ENCODE results near the gene PDXDC1. TPM values are rescaled to one million over a fixed set of nuclear protein-coding genes. Genes with fewer than 3 reads are reported as not detected.
A peak's percentile ranks its signal among the peaks of the same experiment; 100 is the strongest.
"Not testable (repeated sequence)": the region's sequence is repeated elsewhere in the genome, so short reads cannot be mapped to it uniquely, and the experiment has no call there.

Gene PDXDC1
- total RNA-seq, 1 donor from 2014 or later, result 107 TPM

- DNase-seq (ENCODE audit: low spot score), result not testable (repeated sequence)
These were observed 972 bp upstream of the PDXDC1 start for GRCh38 chr16:14973785-14974322.

DNA sequence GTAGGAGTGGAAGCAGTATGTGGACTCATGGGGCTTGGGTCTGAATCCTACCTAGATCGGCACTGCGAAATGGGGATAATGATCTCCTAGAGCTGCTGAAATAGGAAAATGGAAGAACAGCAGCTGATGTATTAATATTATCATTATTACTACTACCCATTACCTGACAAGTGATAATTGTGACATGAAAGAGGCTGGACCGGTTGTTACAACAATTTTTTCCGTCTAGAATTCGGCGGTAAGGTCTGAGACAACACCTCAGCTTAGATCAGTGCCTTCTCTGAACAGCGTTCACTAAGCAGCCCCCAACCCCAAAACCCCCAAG lies 533 bp upstream of the PDXDC1 start:
- peak; percentile 71 for DNase-seq (ENCODE audit: low spot score)

DNA sequence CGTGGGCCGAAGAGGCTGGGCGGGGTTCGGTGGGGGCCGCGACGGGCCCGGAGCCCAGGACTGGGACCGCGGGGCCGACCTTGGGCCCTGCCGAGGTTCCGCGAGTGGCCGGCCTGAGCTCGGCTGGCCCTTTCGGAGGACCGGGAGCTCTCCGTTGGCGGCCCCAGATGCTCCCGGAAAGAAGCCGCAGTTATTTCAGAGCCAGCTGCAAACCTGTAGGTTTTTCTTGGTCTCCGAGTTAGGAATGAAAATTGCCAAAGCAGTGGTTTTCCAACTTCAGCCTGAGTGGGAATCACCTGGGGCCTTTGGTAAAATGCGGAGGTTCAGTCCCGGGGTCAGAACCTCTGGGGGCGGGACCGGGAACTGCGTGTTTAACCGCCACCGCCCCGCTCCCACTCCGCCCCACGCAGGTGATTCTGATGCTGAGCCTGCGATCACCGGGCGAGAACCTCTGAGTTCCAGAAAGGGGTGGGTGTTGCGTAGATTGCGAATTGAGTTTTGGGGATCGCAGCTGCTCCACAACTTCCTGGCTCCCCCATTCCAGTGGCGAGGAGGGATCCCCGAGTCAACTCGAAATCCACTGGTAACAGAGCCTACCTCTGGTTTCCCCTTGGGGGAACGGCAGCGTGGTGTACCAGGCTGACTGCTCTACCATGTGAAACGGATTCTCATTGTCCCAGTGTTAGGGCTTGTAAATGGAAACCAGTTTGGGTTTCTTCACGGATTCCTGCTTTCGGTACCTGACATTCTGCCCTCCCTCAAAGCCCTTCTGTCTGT lies 780 bp downstream of the PDXDC1 start:
- peak; percentile 35 for DNase-seq (ENCODE audit: low spot score)

- not testable (repeated sequence) for DNase-seq (ENCODE audit: low spot score)
These were observed 2.3 kb downstream of the PDXDC1 start for GRCh38 chr16:14976971-14977736.

- DNase-seq (ENCODE audit: low spot score), result not testable (repeated sequence)
These were observed 3.5 kb downstream of the PDXDC1 start for GRCh38 chr16:14978281-14978680.

DNA sequence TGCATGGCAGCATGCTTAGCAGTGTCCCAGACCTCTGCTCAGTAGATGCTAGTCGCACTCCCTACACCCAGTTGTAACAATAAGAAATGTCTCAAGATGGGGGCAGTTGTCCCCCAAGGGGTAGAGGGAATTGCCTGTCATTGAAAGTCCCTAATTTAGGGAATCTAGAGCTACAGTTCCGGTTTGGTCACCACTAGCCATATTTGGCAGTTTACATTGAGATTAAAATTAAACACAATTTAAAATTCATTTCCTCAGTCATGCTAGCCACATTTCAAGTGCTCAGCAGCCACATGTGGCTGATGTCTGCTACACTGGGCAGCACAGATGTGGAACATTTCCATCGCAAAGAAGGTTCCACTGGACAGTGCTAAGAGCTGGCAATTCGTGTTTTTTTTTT lies 4.1 kb downstream of the PDXDC1 start:
- DNase-seq (ENCODE audit: low spot score), result not testable (repeated sequence)

DNA sequence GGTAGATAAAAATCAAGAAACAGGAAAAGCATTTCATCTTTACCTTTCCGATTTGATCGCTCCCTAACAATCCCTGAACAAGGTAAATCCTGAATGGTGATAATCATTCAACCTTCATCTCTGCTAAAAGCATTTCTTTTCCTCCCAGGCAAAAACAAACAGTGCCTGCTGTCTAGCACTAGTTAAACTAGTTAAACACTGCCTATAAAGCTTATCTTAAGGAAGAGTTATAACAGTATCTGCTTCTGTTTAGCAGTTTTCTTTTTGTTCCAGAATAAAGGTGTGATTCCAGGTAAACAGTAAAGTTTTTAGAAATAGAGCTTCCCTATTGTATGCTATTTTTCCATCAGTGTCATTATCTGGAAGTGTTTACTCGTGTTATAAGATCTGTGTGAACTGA lies 6.4 kb downstream of the PDXDC1 start:
- not testable (repeated sequence) for DNase-seq (ENCODE audit: low spot score)

GRCh38 chr16:14982521-14982920 lies 7.7 kb downstream of the PDXDC1 start:
- not testable (repeated sequence) for DNase-seq (ENCODE audit: low spot score)

DNA sequence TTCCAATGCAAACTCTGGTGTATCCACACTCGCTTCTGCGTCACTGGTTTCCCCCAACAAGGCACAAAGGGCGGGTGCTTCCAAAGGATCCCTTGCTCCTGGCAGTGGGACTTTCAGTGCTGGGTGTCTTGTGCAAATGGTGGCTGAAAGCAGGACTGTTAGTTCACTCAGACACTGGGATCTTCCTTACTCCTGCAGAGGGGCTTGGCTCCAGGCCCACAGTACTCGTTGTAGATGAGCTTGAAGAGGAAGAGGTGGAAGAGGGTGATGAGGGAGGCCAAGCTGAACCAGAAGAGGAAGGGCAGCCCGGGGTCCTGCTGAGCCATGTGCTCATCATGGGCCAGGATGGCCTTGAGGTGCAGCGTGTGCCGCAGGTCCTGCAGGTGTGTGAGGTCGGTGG lies 13.3 kb downstream of the PDXDC1 start:
- DNase-seq (ENCODE audit: low spot score), result not testable (repeated sequence)

DNA sequence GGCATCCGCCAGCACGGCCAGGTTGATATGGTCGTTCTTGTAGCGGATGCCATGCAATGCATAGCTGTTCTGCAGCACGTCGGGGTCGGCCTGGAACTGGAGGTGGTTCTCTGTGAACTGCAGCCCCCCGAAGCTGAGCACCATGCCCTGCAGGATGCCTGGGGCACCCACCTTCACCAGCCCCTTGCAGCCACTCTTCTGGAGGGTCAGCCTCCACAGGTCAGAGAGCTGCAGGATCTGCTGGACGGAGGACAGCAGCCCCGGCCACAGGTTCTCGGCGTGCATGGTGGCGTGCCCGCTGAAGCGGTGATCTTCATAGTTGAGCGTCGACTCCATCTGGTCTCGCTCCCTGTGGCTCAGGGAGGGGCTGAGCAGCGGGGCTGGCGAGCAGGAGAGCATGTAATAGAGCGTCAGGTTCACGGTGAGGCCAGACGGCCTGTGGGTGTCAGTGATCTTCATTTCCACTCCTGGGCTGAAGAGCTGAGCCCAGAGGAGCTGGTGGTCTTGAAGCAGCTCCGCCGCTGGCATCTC lies 13.9 kb downstream of the PDXDC1 start:
- not testable (repeated sequence) for DNase-seq (ENCODE audit: low spot score)

GRCh38 chr16:14989291-14990281 lies 14.8 kb downstream of the PDXDC1 start:
- not testable (repeated sequence) for DNase-seq (ENCODE audit: low spot score)

- DNase-seq (ENCODE audit: low spot score), result not testable (repeated sequence)
These were observed 18.7 kb downstream of the PDXDC1 start for GRCh38 chr16:14993277-14994151.

GRCh38 chr16:14996702-14997101 lies 21.9 kb downstream of the PDXDC1 start:
- DNase-seq (ENCODE audit: low spot score), result not testable (repeated sequence)

- not testable (repeated sequence) for DNase-seq (ENCODE audit: low spot score)
These were observed 23.5 kb downstream of the PDXDC1 start for GRCh38 chr16:14998300-14998699.

- DNase-seq (ENCODE audit: low spot score), result not testable (repeated sequence)
These were observed 25.0 kb downstream of the PDXDC1 start for GRCh38 chr16:14999845-15000244.

- DNase-seq (ENCODE audit: low spot score), result not testable (repeated sequence)
These were observed 27.6 kb downstream of the PDXDC1 start for GRCh38 chr16:15002448-15002847.

- not testable (repeated sequence) for DNase-seq (ENCODE audit: low spot score)
These were observed 30.7 kb downstream of the PDXDC1 start for GRCh38 chr16:15005357-15006132.

GRCh38 chr16:15008647-15009046 lies 33.8 kb downstream of the PDXDC1 start:
- not testable (repeated sequence) for DNase-seq (ENCODE audit: low spot score)

DNA sequence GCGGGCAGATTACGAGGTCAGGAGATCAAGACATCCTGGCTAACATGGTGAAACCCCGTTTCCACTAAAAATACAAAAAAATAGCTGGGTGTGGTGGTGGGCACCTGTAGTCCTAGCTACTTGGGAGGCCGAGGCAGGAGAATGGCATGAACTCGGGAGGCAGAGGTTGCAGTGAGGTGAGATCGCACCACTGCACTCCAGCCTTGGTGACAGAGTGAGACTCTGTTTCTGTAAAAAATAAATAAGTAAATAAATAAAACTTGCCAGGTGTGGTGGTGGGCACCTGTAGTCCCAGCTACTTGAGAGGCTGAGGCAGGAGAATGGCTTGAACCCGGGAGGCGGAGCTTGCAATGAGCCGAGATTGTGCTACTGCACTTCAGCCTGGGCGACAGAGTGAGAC lies 38.1 kb downstream of the PDXDC1 start:
- DNase-seq (ENCODE audit: low spot score), result not testable (repeated sequence)
